AG04449 (cell line): ENCODE measurements around the gene CLDN15.
"Not testable (repeated sequence)": the region's sequence is repeated elsewhere in the genome, so short reads cannot be mapped to it uniquely, and the experiment has no call there.

Experiments
- CTCF ChIA-PET: fragments of 350-600 bp; formaldehyde crosslinking; extraction: SDS; loops from one replicate; lab custom pipeline; 2021; ENCODE audit warnings: antibody characterized with exemption; lab: Yijun Ruan, JAX
- POLR2A ChIA-PET: fragments of 400-600, 350-600 bp; formaldehyde crosslinking; extraction: SDS; loops from one replicate; lab custom pipeline; 2020; ENCODE audit warnings: antibody characterized with exemption, inconsistent platforms; lab: Yijun Ruan, JAX
- DNase-seq: peaks from one replicate; pipeline ENCODE4 v3.0.0-alpha.2; 2010; ENCODE audit warnings: low read depth, low spot score
- H3K4me3 ChIP-seq: 2 replicates; pipeline ENCODE4 v1.5.1; 2011; ENCODE audit warnings: low read depth, mild to moderate bottlenecking, control low read depth, low read length
- TF ChIP-seq, protein P1 (sequence below): IDR thresholded peaks from one replicate; pipeline ENCODE4 v1.5.1; 2011; ENCODE audit warnings: mild to moderate bottlenecking, moderate library complexity, low read length, control low read depth, inconsistent platforms; ENCODE audit not compliant: insufficient read depth; ENCODE audit errors: missing control alignments

CLDN15 gene

GRCh38 chr7:101211501-101211900 lies 26.1 kb downstream of the CLDN15 start:
- no peak overlapping the region for H3K4me3 ChIP-seq
- TF ChIP-seq, protein P1, sequence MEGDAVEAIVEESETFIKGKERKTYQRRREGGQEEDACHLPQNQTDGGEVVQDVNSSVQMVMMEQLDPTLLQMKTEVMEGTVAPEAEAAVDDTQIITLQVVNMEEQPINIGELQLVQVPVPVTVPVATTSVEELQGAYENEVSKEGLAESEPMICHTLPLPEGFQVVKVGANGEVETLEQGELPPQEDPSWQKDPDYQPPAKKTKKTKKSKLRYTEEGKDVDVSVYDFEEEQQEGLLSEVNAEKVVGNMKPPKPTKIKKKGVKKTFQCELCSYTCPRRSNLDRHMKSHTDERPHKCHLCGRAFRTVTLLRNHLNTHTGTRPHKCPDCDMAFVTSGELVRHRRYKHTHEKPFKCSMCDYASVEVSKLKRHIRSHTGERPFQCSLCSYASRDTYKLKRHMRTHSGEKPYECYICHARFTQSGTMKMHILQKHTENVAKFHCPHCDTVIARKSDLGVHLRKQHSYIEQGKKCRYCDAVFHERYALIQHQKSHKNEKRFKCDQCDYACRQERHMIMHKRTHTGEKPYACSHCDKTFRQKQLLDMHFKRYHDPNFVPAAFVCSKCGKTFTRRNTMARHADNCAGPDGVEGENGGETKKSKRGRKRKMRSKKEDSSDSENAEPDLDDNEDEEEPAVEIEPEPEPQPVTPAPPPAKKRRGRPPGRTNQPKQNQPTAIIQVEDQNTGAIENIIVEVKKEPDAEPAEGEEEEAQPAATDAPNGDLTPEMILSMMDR, result no peak
- ChIA-PET POLR2A (no interaction called here), CTCF (interaction anchor here (1.6 to 9.8 kb wide), 3 partner anchors 18 to 71 kb away, joined by 4 to 105 read pairs (median 5); no protein-coding TSS in a partner anchor)
- no peak for DNase-seq

DNA sequence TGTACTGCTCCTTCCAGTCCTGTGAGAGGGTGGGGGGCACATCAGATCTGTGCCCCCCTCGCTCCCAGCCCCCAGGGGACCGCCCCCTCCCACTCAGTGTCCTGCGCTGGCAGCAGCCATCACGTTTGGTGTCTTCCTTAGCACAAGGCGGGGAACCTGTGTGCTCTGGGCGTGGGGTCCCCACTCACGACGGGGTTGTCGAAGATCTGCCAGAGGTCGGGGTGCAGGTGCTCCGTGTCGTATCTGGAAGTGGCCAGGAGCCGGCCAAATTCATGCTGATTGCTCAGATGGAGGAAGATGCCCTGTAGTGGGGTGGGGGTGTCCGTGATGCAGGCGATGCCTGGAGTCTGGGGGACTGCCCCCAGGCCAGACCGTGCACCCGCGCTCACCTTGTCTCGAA lies 27.5 kb downstream of the CLDN15 start:
- ChIA-PET CTCF (interaction anchor here (0.6 to 9.8 kb wide), 6 partner anchors 8 to 73 kb away, joined by 3 to 105 read pairs (median 4); partner anchors contain the start of genes MOGAT3 and ZNHIT1), POLR2A (no interaction called here)
- no peak overlapping the region for H3K4me3 ChIP-seq
- no peak for DNase-seq
- TF ChIP-seq, protein P1, result no peak

GRCh38 chr7:101208794-101209193 lies 28.8 kb downstream of the CLDN15 start:
- CTCF ChIA-PET, result interaction anchor here (1.1 to 2.4 kb wide), 3 partner anchors 17 to 74 kb away, joined by 3 to 20 read pairs (median 6); no protein-coding TSS in a partner anchor
- no peak for DNase-seq
- POLR2A ChIA-PET, result interaction anchor here (0.7 kb wide), 2 partner anchors 8 to 24 kb away, joined by 3 read pairs; partner anchors contain the start of gene PLOD3
- no peak overlapping the region for H3K4me3 ChIP-seq
- TF ChIP-seq, protein P1, result no peak

DNA sequence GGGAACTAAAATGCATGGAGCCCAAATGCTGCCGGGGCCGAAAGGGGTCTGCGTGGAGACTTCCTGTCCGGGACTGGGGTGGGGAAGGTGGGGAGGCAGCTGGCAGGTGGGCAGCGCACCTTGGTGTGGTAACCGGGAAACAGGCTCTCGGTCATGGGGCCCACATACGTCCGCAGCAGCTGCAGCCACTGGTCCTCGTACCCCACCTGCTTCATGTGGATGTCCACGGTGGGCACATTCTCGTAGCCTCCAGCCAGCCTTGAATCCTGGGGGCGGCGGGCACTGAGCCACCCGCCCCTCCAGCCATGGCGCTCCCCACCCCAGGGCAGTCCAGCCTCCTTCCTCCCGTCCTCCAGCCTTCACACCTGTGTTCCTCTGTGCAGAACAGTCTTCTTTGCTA lies 30.1 kb downstream of the CLDN15 start:
- ChIA-PET POLR2A (interaction anchor here (2.0 kb wide), 1 partner anchor 10 kb away, joined by 6 read pairs; the partner anchor contains the start of genes PLOD3 and ZNHIT1), CTCF (interaction anchor here (0.9 to 2.4 kb wide), 3 partner anchors 10 to 15 kb away, joined by 3 to 20 read pairs (median 5); partner anchors contain the start of genes PLOD3 and ZNHIT1)
- TF ChIP-seq, protein P1, result no peak
- H3K4me3 ChIP-seq, result no peak overlapping the region
- no peak for DNase-seq

- no peak for DNase-seq
- no peak overlapping the region for H3K4me3 ChIP-seq
- CTCF ChIA-PET, result interaction anchor here (1.4 kb wide), 1 partner anchor 11 kb away, joined by 5 read pairs; the partner anchor contains the start of genes PLOD3 and ZNHIT1
- TF ChIP-seq, protein P1, result no peak
- POLR2A ChIA-PET, result interaction anchor here (2.0 kb wide), 1 partner anchor 11 kb away, joined by 6 read pairs; the partner anchor contains the start of genes PLOD3 and ZNHIT1
Observed at GRCh38 chr7:101206665-101207042, 30.9 kb downstream of the CLDN15 start.

DNA sequence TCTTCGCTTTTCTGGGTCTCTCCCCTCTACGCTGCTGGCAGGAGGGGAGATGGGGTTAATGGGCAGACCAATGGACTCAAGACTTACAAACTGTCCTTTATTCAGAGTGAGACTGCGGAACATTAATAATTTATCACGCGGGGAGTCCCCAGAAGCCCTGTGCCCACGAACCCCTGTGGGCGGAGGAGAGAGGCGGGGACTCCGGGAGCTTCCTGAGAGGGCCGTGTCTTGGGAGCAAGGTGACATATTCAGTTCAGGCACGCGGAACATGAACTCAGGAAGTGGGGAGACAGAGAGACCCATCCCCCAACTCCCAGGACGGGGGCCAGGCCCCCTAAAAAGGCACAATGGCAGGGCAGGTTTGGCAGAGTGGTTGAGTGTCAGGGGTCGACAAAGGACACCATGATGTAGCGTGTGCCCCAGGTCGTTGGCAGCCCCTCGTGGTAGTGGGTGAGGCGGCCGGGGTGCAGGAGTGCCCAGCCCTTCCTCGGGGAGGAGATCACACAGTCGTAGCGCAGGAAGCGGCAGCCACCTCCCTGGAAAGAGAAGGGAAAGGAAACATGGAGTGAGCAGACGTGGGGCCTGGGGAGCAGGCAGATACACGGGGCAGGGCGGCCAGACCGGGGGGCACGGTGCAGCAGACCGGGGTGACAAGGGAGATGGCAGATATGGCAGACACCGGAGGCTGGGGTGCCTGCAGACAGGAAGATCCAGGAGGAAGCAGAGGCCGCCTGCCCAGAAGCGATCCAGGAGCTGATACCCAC lies 31.5 kb downstream of the CLDN15 start:
- no peak for DNase-seq
- ChIA-PET CTCF (interaction anchor here (0.6 to 6.6 kb wide), 4 partner anchors 11 to 293 kb away, joined by 3 to 83 read pairs (median 13); partner anchors contain the start of genes PLOD3 and ZNHIT1), POLR2A (interaction anchor here (0.7 to 2.0 kb wide), 3 partner anchors 11 to 114 kb away, joined by 3 to 6 read pairs (median 6); partner anchors contain the start of genes PLOD3 and ZNHIT1)
- TF ChIP-seq, protein P1, result no peak
- H3K4me3 ChIP-seq, result no peak overlapping the region

DNA sequence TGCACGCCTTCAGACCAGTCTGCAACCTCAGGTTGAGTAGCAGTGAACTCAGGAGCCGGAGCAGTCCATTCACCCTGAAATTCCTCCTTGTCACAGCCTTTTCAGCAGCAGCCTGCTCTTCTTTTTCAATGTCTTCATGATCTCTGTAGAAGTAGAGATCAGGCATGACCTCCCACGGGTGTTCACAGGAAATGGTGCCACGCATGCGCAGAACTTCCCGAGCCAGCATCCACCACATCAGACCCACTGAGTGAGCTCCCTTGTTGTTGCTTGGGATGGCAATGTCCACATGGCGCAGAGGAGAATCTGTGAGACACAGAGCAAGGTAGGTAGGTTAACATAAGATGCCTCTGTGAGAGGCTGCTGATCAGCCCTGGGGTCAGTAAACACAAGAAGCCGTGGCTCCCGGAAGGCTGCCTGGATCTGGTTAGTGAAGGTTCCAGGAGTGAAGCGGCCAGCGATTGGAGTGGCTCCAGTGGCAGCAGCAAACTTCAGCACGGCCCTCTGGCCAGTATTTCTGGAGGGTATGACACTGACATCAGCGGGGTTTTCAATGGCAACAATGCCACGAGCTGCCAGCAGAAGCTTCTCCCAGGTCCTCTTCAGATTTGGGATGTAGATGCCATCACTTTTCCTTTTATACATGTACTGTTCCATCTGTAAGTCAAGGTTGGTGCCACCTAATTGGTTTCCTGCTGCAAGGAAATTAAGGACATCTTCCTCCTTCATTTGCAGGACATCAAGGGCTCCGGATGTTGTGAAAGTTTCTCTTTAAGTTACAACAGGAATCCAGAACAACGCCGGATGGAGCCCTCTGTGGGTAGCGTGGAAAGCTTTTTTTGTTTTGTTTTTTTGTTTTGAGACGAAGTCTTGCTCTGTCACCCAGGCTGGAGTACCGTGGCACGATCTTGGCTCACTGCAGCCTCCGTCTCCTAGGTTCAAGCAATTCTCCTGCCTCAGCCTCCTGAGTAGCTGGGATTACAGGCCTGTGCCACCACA lies 33.6 kb downstream of the CLDN15 start:
- ChIA-PET POLR2A (interaction anchor here (1.5 kb wide), 1 partner anchor 13 kb away, joined by 6 read pairs; the partner anchor contains the start of genes PLOD3 and ZNHIT1), CTCF (interaction anchor here (0.8 to 6.6 kb wide), 6 partner anchors 11 to 79 kb away, joined by 3 to 83 read pairs (median 4); partner anchors contain the start of gene ZNHIT1)
- not testable (repeated sequence) for DNase-seq, H3K4me3 ChIP-seq
